Measurements from ENCODE around the gene HECTD3. TPM values are rescaled to one million over a fixed set of nuclear protein-coding genes. Genes with fewer than 3 reads are reported as not detected.

The HECTD3 gene
- total and polyA plus RNA-seq, 9 of the 15 experiments (the other 6 are each of a cell fraction or from before 2014, with no cell fraction given) = 6.3 to 50.8 (median 18.9) TPM

- TF ChIP-seq, protein P1, sequence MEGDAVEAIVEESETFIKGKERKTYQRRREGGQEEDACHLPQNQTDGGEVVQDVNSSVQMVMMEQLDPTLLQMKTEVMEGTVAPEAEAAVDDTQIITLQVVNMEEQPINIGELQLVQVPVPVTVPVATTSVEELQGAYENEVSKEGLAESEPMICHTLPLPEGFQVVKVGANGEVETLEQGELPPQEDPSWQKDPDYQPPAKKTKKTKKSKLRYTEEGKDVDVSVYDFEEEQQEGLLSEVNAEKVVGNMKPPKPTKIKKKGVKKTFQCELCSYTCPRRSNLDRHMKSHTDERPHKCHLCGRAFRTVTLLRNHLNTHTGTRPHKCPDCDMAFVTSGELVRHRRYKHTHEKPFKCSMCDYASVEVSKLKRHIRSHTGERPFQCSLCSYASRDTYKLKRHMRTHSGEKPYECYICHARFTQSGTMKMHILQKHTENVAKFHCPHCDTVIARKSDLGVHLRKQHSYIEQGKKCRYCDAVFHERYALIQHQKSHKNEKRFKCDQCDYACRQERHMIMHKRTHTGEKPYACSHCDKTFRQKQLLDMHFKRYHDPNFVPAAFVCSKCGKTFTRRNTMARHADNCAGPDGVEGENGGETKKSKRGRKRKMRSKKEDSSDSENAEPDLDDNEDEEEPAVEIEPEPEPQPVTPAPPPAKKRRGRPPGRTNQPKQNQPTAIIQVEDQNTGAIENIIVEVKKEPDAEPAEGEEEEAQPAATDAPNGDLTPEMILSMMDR (IDR thresholded peaks at IDR 0.05 in 2 of 3, conservative IDR thresholded peaks at IDR 0.05 in 1 of 3; ENCODE audit: insufficient read depth in 2 of 3, low read depth in 1 of 3, low read length in 3 of 3) = peak in 1 of 3 experiments; percentile 14; a peak in 1 of 6 replicates
- TF ChIP-seq SREBF2 (CRISPR knock-in tag; IDR thresholded peaks at IDR 0.05) (no peak), RFX1 (IDR thresholded peaks at IDR 0.05) (peak; percentile 59), MGA (IDR thresholded peaks at IDR 0.05) (peak; percentile 68; the same call in 1 of the 2 replicates)
Observed at GRCh38 chr1:45040297-45040696, 29.2 kb upstream of the HECTD3 start (continued).
